Brain microvascular endothelial cell (primary cell): ENCODE measurements around the gene PCDHB6.
"Not testable (repeated sequence)": the region's sequence is repeated elsewhere in the genome, so short reads cannot be mapped to it uniquely, and the experiment has no call there.

ENCODE experiments used
- DNase-seq: peaks from one replicate; pipeline ENCODE4 v3.0.0-alpha.2; 2020
- H3K27ac ChIP-seq: fragments of 250-450 bp; sonication (Bioruptor Pico); 2 replicates; pipeline ENCODE4 v1.5.1; 2020; ENCODE audit warnings: mild to moderate bottlenecking, moderate library complexity
- H3K27me3 ChIP-seq: fragments of 250-450 bp; sonication (Bioruptor Pico); replicated peaks from 2 replicates; pipeline ENCODE4 v1.5.1; 2020; ENCODE audit warnings: mild to moderate bottlenecking
- H3K36me3 ChIP-seq: fragments of 250-450 bp; sonication (Bioruptor Pico); replicated peaks from 2 replicates; pipeline ENCODE4 v1.5.1; 2020; ENCODE audit warnings: mild to moderate bottlenecking
- H3K4me3 ChIP-seq: 2 replicates; pipeline ENCODE4 v1.5.1; 2011; ENCODE audit warnings: low read depth, mild to moderate bottlenecking, control low read depth, low read length, moderate library complexity
- in situ Hi-C: cut with HindIII; loops from 2 replicates; pipeline ENCODE4 v1.10.0; 2017; ENCODE audit warnings: low sequenced_read_pairs, low pct_ligation_motif_present
- TF ChIP-seq, protein P1 (sequence below): IDR thresholded peaks from 2 replicates; pipeline ENCODE4 v1.5.1; 2011; ENCODE audit warnings: low read depth, mild to moderate bottlenecking, moderate library complexity, low read length, control low read depth, inconsistent platforms; ENCODE audit errors: missing control alignments

PCDHB6 gene

DNA sequence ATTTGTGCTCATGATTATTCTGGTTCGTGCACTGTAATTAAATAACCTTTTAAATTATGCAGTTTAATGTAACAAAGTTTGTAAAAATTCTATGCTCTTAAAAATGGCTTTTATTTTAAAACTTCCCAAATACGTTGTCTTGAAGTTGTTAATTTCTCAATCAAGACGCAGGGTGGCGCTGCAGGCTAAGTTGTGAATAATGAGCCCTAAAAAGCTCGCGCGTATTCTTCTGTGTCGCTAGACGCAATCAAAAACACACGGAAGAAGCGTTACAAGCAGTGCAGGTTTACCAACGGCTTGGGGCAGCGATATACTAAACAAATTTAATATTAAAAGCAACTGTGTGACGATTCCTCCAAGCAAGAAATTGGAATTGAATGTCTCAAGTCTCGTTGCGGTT lies 28.3 kb upstream of the PCDHB6 start, which contains the start of gene PCDHB4:
Gene PCDHB4 (plus strand): TSS at position 256 of the 400 bp plus-strand sequence. CDS start 181 bp downstream, outside the sequence.
- TF ChIP-seq, protein P1, sequence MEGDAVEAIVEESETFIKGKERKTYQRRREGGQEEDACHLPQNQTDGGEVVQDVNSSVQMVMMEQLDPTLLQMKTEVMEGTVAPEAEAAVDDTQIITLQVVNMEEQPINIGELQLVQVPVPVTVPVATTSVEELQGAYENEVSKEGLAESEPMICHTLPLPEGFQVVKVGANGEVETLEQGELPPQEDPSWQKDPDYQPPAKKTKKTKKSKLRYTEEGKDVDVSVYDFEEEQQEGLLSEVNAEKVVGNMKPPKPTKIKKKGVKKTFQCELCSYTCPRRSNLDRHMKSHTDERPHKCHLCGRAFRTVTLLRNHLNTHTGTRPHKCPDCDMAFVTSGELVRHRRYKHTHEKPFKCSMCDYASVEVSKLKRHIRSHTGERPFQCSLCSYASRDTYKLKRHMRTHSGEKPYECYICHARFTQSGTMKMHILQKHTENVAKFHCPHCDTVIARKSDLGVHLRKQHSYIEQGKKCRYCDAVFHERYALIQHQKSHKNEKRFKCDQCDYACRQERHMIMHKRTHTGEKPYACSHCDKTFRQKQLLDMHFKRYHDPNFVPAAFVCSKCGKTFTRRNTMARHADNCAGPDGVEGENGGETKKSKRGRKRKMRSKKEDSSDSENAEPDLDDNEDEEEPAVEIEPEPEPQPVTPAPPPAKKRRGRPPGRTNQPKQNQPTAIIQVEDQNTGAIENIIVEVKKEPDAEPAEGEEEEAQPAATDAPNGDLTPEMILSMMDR, result no peak
- H3K4me3 ChIP-seq, result no peak within 1 kb of the TSS

DNA sequence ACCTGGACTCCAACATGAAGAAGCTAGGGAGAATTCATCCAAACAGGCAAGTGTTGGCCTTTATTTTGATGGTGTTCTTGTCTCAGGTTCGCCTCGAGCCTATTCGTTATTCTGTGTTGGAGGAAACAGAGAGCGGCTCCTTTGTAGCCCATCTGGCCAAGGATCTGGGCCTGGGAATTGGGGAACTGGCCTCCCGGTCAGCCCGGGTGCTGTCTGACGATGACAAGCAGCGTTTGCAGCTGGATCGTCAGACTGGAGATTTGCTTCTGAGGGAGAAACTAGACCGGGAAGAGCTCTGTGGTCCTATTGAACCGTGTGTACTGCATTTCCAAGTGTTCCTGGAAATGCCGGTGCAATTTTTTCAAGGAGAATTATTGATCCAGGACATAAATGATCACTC lies 27.9 kb upstream of the PCDHB6 start:
- in situ Hi-C loops, result no loop called here
- DNase-seq, result no peak
- no peak overlapping the region for H3K4me3 ChIP-seq
- TF ChIP-seq, protein P1, result no peak
- no peak overlapping the region for H3K27ac ChIP-seq
- no peaks in the 10 kb centered on the region for H3K27me3 ChIP-seq
- no peaks in the 10 kb centered on the region for H3K36me3 ChIP-seq

More for the DNA sequence above, 28.3 kb upstream of the PCDHB6 start, which contains the start of gene PCDHB4:
- Histone ChIP-seq H3K36me3 (no peaks in the 10 kb centered on the region), H3K27me3 (no peaks in the 10 kb centered on the region), H3K27ac (no peak within 1 kb of the TSS)
- in situ Hi-C loops, result no loop called here
- no peak for DNase-seq

DNA sequence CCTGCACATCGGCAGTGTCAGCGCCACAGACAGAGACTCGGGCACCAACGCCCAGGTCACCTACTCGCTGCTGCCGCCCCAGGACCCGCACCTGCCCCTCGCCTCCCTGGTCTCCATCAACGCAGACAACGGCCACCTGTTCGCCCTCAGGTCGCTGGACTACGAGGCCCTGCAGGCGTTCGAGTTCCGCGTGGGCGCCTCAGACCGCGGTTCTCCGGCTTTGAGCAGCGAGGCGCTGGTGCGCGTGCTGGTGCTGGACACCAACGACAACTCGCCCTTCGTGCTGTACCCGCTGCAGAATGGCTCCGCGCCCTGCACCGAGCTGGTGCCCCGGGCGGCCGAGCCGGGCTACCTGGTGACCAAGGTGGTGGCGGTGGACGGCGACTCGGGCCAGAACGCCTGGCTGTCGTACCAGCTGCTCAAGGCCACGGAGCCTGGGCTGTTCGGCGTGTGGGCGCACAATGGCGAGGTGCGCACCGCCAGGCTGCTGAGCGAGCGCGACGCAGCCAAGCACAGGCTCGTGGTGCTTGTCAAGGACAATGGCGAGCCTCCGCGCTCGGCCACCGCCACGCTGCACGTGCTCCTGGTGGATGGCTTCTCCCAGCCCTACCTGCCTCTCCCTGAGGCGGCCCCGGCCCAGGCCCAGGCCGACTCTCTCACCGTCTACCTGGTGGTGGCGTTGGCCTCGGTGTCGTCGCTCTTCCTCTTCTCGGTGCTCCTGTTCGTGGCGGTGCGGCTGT lies 26.3 kb upstream of the PCDHB6 start:
- in situ Hi-C loops, H3K27ac ChIP-seq, H3K27me3 ChIP-seq, H3K4me3 ChIP-seq, DNase-seq, H3K36me3 ChIP-seq: not testable (repeated sequence)

DNA sequence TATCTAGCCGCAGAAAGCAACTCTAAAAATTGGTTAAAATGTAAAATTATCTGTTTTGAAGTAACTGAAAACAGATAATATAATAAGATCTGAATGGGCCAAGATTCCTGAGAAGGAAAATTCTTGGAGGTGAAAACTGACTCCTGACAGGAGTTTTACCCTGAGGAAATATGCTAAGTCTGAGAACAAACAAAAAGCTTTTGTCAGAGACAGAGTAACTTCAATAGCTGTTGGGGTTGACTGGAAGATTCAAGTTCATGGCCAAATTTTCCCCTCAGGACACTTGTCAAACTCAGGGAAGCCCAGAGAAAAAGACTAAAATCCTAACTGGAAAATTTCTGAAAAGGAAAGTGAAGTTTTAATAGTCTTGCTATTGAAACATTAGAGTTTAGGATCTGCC lies 22.6 kb upstream of the PCDHB6 start:
- H3K36me3 ChIP-seq, result no peaks in the 10 kb centered on the region
- TF ChIP-seq, protein P1, result no peak
- H3K27ac ChIP-seq, result no peak overlapping the region
- DNase-seq, result no peak
- no peaks in the 10 kb centered on the region for H3K27me3 ChIP-seq
- in situ Hi-C loops, result no loop called here
- H3K4me3 ChIP-seq, result no peak overlapping the region

DNA sequence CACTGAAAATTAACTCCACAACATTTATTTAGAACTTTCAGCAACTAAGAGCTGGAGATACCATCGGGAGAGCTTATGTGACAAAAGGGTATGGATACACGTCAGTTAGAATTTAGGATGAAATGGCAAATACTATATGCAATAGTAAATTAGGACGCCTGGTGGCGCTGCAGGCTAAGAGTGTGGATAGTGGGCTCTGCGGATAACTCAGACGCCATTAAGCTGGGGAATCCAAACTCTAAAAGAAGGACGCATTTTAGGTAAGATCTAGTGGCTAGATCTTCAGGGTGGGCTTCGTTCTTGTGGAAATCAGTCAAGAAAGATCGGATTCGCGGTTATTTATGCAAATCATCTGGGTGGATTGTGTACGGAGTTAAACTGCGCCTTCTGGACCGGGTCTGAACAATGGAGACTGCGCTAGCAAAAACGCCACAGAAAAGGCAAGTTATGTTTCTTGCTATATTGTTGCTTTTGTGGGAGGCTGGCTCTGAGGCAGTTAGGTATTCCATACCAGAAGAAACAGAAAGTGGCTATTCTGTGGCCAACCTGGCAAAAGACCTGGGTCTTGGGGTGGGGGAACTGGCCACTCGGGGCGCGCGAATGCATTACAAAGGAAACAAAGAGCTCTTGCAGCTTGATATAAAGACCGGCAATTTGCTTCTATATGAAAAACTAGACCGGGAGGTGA lies 14.7 kb upstream of the PCDHB6 start, which contains the start of gene PCDHB5:
Gene PCDHB5 (plus strand): TSS at position 177 of the 688 bp plus-strand sequence. CDS start 229 bp downstream, at position 406.
- Histone ChIP-seq H3K4me3 (no peak within 1 kb of the TSS), H3K36me3 (no peaks in the 10 kb centered on the region), H3K27me3 (no peaks in the 10 kb centered on the region), H3K27ac (no peak within 1 kb of the TSS)
- DNase-seq, result no peak
- TF ChIP-seq, protein P1, result peak; percentile 35
- in situ Hi-C loops, result no loop called here

DNA sequence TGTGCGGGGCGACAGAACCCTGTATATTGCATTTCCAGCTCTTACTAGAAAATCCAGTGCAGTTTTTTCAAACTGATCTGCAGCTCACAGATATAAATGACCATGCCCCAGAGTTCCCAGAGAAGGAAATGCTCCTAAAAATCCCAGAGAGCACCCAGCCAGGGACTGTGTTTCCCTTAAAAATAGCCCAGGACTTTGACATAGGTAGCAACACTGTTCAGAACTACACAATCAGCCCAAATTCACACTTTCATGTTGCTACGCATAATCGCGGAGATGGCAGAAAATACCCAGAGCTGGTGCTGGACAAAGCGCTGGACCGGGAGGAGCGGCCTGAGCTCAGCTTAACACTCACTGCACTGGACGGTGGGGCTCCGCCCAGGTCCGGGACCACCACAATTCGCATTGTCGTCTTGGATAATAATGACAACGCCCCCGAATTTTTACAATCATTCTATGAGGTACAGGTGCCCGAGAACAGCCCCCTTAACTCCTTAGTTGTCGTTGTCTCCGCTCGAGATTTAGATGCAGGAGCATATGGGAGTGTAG lies 14.1 kb upstream of the PCDHB6 start:
- in situ Hi-C loops, result no loop called here
- no peak for DNase-seq
- TF ChIP-seq, protein P1, result no peak
- Histone ChIP-seq H3K27ac (no peak overlapping the region), H3K36me3 (no peaks in the 10 kb centered on the region), H3K4me3 (no peak overlapping the region), H3K27me3 (no peaks in the 10 kb centered on the region)

DNA sequence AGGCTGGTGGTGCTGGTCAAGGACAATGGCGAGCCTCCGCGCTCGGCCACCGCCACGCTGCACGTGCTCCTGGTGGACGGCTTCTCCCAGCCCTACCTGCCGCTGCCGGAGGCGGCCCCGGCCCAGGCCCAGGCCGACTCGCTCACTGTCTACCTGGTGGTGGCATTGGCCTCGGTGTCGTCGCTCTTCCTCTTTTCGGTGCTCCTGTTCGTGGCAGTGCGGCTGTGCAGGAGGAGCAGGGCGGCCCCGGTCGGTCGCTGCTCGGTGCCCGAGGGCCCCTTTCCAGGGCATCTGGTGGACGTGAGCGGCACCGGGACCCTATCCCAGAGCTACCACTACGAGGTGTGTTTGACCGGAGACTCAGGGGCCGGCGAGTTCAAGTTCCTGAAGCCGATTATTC lies 12.5 kb upstream of the PCDHB6 start:
- DNase-seq, in situ Hi-C loops, H3K27ac ChIP-seq, H3K36me3 ChIP-seq, H3K27me3 ChIP-seq, H3K4me3 ChIP-seq: not testable (repeated sequence)
